Measurements from ENCODE around the gene NAA60. TPM values are rescaled to one million over a fixed set of nuclear protein-coding genes. Genes with fewer than 3 reads are reported as not detected.
A peak's percentile ranks its signal among the peaks of the same experiment; 100 is the strongest.

NAA60 gene
- total RNA-seq, 1 donor from 2014 or later, result 50.6 TPM

DNA sequence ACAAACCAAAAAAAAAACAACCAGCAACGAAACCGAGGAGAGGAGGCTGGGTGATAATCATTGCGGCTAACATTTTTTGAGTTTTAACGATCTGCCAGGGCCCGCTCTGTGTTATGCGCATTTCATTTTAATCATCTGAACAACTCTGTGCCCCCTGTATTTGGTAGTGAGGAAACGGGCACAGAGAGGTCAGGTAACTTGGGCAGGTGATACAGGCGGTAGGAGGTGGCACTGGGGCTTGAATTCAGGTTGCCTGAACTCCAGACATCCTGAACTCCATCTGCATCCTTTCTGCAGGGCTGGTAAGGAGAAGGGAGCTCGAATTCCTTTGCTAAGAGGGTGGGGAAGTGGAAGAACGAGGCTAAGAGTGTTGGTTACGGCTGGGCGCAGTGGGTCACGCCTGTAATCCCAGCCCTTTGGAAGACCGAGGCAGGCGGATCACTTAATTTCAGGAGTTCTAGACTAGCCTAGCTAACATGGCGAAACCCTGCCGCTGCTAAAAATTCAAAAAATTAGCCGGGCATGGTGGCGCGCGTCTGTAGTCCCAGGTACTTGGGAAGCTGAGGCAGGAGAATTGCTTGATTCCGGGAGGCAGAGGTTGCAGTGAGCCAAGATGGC is 58.4 kb downstream of the NAA60 start:
- Mint-ChIP-seq H3K27me3 (ENCODE audit: low read depth) (no peaks in the 10 kb centered on the region), H3K4me1 (peaks cover 20% of the 10 kb centered on the region), H3K36me3 (peaks cover 14% of the 10 kb centered on the region), H3K9me3 (no peaks in the 10 kb centered on the region), H3K27ac (peak overlapping the region; percentile 95), H3K4me3 (peak overlapping the region; percentile 85)
- no peak for DNase-seq (ENCODE audit: low spot score in 2 of 2, unreplicated experiment in 2 of 2)
- TF ChIP-seq CTCF (IDR thresholded peaks at IDR 0.05; ENCODE audit: unreplicated experiment), result no peak

GRCh38 chr16:3503523-3503922 is 60.0 kb downstream of the NAA60 start:
- Mint-ChIP-seq H3K4me3 (no peak overlapping the region), H3K9me3 (no peaks in the 10 kb centered on the region)

GRCh38 chr16:3508736-3509135 is 65.3 kb downstream of the NAA60 start:
- H3K9me3 Mint-ChIP-seq, result no peaks in the 10 kb centered on the region
- H3K4me1 Mint-ChIP-seq, result peaks cover under 1% of the 10 kb centered on the region
- TF ChIP-seq CTCF (IDR thresholded peaks at IDR 0.05; ENCODE audit: unreplicated experiment), result no peak
- H3K27me3 Mint-ChIP-seq (ENCODE audit: low read depth), result no peaks in the 10 kb centered on the region
- no peak overlapping the region for H3K4me3 Mint-ChIP-seq
- DNase-seq (ENCODE audit: low spot score in 2 of 2, unreplicated experiment in 2 of 2), result no peak
- H3K27ac Mint-ChIP-seq, result no peak overlapping the region
- H3K36me3 Mint-ChIP-seq, result peaks cover 44% of the 10 kb centered on the region

More at GRCh38 chr16:3503523-3503922, 60.0 kb downstream of the NAA60 start:
- Mint-ChIP-seq H3K27me3 (ENCODE audit: low read depth) (no peaks in the 10 kb centered on the region), H3K4me1 (peaks cover 20% of the 10 kb centered on the region), H3K36me3 (peaks cover 22% of the 10 kb centered on the region), H3K27ac (peak overlapping the region; percentile 30)
- TF ChIP-seq CTCF (IDR thresholded peaks at IDR 0.05; ENCODE audit: unreplicated experiment), result no peak
- DNase-seq (ENCODE audit: low spot score in 2 of 2, unreplicated experiment in 2 of 2), result no peak

GRCh38 chr16:3509470-3509928 is 66.0 kb downstream of the NAA60 start:
- H3K4me1 Mint-ChIP-seq, result no peaks in the 10 kb centered on the region
- DNase-seq (ENCODE audit: low spot score in 2 of 2, unreplicated experiment in 2 of 2), result no peak
- H3K4me3 Mint-ChIP-seq, result no peak overlapping the region
- no peak for TF ChIP-seq CTCF (IDR thresholded peaks at IDR 0.05; ENCODE audit: unreplicated experiment)
- no peaks in the 10 kb centered on the region for H3K9me3 Mint-ChIP-seq
- no peaks in the 10 kb centered on the region for H3K27me3 Mint-ChIP-seq (ENCODE audit: low read depth)
- H3K27ac Mint-ChIP-seq, result peak overlapping the region; percentile 39
- peaks cover 44% of the 10 kb centered on the region for H3K36me3 Mint-ChIP-seq

DNA sequence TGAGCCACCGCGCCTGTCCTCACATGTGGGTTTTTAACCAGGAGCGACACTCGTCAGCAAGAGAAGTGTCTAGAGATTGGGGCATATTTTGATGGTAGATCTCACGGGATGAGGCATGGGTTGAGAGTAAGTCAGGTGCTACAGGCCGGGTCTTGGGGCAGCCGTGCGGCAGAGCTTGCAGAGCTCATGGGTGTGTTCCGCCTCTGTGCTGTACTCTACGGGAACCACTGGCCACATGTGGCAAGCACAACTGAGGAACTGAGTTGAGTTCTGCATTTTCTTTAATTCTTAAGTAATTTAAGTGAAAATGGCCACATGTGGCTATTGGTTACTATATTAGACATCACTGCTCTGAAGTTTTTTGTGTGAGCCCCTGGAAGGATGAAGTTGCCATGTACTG is 66.9 kb downstream of the NAA60 start:
- H3K4me3 Mint-ChIP-seq, result no peak overlapping the region
- no peaks in the 10 kb centered on the region for H3K9me3 Mint-ChIP-seq
- no peak for DNase-seq (ENCODE audit: low spot score in 2 of 2, unreplicated experiment in 2 of 2)
- H3K27me3 Mint-ChIP-seq (ENCODE audit: low read depth), result no peaks in the 10 kb centered on the region
- TF ChIP-seq CTCF (IDR thresholded peaks at IDR 0.05; ENCODE audit: unreplicated experiment), result no peak
- no peak overlapping the region for H3K27ac Mint-ChIP-seq
- H3K4me1 Mint-ChIP-seq, result no peaks in the 10 kb centered on the region
- peaks cover 40% of the 10 kb centered on the region for H3K36me3 Mint-ChIP-seq

Data from mesothelial cell of epicardium (in vitro differentiated cells).